ENCODE results near the gene RASSF8. TPM values are rescaled to one million over a fixed set of nuclear protein-coding genes. Genes with fewer than 3 reads are reported as not detected.

The RASSF8 gene
- total and polyA plus RNA-seq, 2 experiments from 2014 or later: 11.5 to 30.6 TPM

DNA sequence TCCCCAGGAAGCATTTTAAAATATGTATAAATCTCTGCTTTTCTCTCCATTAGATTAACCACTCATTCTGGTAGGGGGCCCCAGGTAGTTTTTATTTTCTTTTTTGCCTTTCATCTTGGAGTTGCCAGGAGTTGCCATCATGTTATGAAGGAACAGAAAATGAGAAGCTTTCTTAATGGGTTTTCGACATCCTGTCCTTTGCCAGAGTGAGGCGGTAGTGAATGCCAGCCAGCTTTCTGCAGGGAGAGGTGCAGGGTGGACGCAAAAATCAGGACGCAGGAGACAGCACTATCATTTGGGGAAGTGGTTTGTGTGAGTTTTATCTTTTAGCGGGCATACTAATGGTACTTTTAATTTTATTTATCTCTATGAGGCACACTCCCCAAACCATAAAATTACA is 1.7 kb downstream of the RASSF8 start:
- H4K20me1 ChIP-seq (replicated peaks; ENCODE audit: insufficient read depth): 0 out of 2 replicates have a peak, but pooled peaks cover 6% of the 10 kb centered on the region
- peaks cover 21% of the 10 kb centered on the region for H3K4me1 ChIP-seq (ENCODE audit: insufficient read depth)
- 0 out of 2 replicates have a peak, but pooled peaks cover 2% of the 10 kb centered on the region for H3K9me2 ChIP-seq (ENCODE audit: insufficient read depth)
- no peak overlapping the region for H3K27ac Mint-ChIP-seq
- peaks cover 60% of the 10 kb centered on the region for H3K79me2 ChIP-seq (replicated peaks; ENCODE audit: insufficient read depth)
- DNase-seq (ENCODE audit: low spot score) (peak; percentile 39), ATAC-seq (peak; percentile 15)
- peaks cover 14% of the 10 kb centered on the region for H3K27me3 Mint-ChIP-seq (ENCODE audit: insufficient read depth, low read depth, poor library complexity)
- H3F3A ChIP-seq (replicated peaks; ENCODE audit: low read depth): no peaks in the 10 kb centered on the region
- H3K36me3 Mint-ChIP-seq (ENCODE audit: low read depth): peaks cover 22% of the 10 kb centered on the region; the same call in 2 of the 3 replicates
- peak overlapping the region; percentile 97 for H3K4me3 ChIP-seq
- no peak overlapping the region for H2AFZ ChIP-seq
- no peaks in the 10 kb centered on the region for H3K36me3 ChIP-seq (ENCODE audit: insufficient read depth)
- no peaks in the 10 kb centered on the region for H3K27me3 ChIP-seq (ENCODE audit: insufficient read depth)
- H3K4me1 Mint-ChIP-seq: peaks cover 27% of the 10 kb centered on the region
- peaks cover 2% of the 10 kb centered on the region; the same call in 1 of the 3 replicates for H3K9me3 Mint-ChIP-seq
- TF ChIP-seq, protein P1, sequence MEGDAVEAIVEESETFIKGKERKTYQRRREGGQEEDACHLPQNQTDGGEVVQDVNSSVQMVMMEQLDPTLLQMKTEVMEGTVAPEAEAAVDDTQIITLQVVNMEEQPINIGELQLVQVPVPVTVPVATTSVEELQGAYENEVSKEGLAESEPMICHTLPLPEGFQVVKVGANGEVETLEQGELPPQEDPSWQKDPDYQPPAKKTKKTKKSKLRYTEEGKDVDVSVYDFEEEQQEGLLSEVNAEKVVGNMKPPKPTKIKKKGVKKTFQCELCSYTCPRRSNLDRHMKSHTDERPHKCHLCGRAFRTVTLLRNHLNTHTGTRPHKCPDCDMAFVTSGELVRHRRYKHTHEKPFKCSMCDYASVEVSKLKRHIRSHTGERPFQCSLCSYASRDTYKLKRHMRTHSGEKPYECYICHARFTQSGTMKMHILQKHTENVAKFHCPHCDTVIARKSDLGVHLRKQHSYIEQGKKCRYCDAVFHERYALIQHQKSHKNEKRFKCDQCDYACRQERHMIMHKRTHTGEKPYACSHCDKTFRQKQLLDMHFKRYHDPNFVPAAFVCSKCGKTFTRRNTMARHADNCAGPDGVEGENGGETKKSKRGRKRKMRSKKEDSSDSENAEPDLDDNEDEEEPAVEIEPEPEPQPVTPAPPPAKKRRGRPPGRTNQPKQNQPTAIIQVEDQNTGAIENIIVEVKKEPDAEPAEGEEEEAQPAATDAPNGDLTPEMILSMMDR (conservative IDR thresholded peaks at IDR 0.05; ENCODE audit: low read depth in 2 of 2): peak; percentile 29 to 54
- TF ChIP-seq EZH2 (IDR thresholded peaks at IDR 0.05; ENCODE audit: low read depth, unreplicated experiment): no peak
- TF ChIP-seq, protein P2, sequence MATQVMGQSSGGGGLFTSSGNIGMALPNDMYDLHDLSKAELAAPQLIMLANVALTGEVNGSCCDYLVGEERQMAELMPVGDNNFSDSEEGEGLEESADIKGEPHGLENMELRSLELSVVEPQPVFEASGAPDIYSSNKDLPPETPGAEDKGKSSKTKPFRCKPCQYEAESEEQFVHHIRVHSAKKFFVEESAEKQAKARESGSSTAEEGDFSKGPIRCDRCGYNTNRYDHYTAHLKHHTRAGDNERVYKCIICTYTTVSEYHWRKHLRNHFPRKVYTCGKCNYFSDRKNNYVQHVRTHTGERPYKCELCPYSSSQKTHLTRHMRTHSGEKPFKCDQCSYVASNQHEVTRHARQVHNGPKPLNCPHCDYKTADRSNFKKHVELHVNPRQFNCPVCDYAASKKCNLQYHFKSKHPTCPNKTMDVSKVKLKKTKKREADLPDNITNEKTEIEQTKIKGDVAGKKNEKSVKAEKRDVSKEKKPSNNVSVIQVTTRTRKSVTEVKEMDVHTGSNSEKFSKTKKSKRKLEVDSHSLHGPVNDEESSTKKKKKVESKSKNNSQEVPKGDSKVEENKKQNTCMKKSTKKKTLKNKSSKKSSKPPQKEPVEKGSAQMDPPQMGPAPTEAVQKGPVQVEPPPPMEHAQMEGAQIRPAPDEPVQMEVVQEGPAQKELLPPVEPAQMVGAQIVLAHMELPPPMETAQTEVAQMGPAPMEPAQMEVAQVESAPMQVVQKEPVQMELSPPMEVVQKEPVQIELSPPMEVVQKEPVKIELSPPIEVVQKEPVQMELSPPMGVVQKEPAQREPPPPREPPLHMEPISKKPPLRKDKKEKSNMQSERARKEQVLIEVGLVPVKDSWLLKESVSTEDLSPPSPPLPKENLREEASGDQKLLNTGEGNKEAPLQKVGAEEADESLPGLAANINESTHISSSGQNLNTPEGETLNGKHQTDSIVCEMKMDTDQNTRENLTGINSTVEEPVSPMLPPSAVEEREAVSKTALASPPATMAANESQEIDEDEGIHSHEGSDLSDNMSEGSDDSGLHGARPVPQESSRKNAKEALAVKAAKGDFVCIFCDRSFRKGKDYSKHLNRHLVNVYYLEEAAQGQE (IDR thresholded peaks at IDR 0.05; ENCODE audit: unreplicated experiment): no peak
- peak overlapping the region; percentile 92 for H3K4me3 Mint-ChIP-seq
- no peak overlapping the region for H3K27ac ChIP-seq (ENCODE audit: low read depth)
- H3K4me2 ChIP-seq: peak overlapping the region; percentile 91

DNA sequence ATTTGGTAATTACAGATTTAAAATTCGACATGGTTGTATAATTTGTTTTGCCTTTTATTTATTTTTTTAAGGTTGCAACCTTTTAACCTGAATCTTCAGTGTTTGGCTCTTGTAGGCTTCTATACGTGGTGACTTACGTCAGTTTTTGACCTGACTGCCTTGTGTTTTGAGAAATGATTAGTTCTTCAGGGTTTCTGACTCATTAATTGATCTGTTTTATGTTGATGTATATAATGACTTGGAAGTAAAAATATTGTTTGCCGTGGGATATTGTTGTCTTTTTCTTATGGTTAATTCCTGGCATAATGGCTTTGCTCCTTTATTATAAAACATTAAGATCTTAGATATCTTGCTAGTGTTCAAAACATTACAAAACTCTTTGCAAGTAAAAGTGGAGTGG is 2.5 kb downstream of the RASSF8 start:
- Mint-ChIP-seq H3K36me3 (ENCODE audit: low read depth) (peaks cover 22% of the 10 kb centered on the region; the same call in 2 of the 3 replicates), H3K4me3 (peak overlapping the region; percentile 92; the same call in 1 of the 3 replicates), H3K9me3 (peaks cover 6% of the 10 kb centered on the region), H3K27me3 (ENCODE audit: insufficient read depth, low read depth, poor library complexity) (peaks cover 14% of the 10 kb centered on the region), H3K27ac (no peak overlapping the region), H3K4me1 (peaks cover 27% of the 10 kb centered on the region)
- Histone ChIP-seq H3K79me2 (replicated peaks; ENCODE audit: insufficient read depth) (peaks cover 68% of the 10 kb centered on the region), H3K9me2 (ENCODE audit: insufficient read depth) (no peaks in the 10 kb centered on the region), H2AFZ (no peak overlapping the region), H3K4me1 (ENCODE audit: insufficient read depth) (peaks cover 21% of the 10 kb centered on the region), H4K20me1 (replicated peaks; ENCODE audit: insufficient read depth) (0 out of 2 replicates have a peak, but pooled peaks cover 6% of the 10 kb centered on the region), H3K36me3 (ENCODE audit: insufficient read depth) (no peaks in the 10 kb centered on the region), H3K27ac (ENCODE audit: low read depth) (no peak overlapping the region), H3K27me3 (ENCODE audit: insufficient read depth) (no peaks in the 10 kb centered on the region), H3K4me3 (peak overlapping the region; percentile 97; the same call in 1 of the 2 replicates), H3K4me2 (peak overlapping the region; percentile 91), H3F3A (replicated peaks; ENCODE audit: low read depth) (no peaks in the 10 kb centered on the region)
- no peak for ATAC-seq
- no peak for DNase-seq (ENCODE audit: low spot score)
- TF ChIP-seq, protein P1 (conservative IDR thresholded peaks at IDR 0.05; ENCODE audit: low read depth in 2 of 2): no peak
- no peak for TF ChIP-seq JUNB (IDR thresholded peaks at IDR 0.05; ENCODE audit: unreplicated experiment)
- no peak for TF ChIP-seq EZH2 (IDR thresholded peaks at IDR 0.05; ENCODE audit: low read depth, unreplicated experiment)
- TF ChIP-seq ZNF114 (CRISPR knock-in tag; IDR thresholded peaks at IDR 0.05): no peak
- TF ChIP-seq STAT1 (IDR thresholded peaks at IDR 0.05; ENCODE audit: unreplicated experiment): no peak
- TF ChIP-seq, protein P3, sequence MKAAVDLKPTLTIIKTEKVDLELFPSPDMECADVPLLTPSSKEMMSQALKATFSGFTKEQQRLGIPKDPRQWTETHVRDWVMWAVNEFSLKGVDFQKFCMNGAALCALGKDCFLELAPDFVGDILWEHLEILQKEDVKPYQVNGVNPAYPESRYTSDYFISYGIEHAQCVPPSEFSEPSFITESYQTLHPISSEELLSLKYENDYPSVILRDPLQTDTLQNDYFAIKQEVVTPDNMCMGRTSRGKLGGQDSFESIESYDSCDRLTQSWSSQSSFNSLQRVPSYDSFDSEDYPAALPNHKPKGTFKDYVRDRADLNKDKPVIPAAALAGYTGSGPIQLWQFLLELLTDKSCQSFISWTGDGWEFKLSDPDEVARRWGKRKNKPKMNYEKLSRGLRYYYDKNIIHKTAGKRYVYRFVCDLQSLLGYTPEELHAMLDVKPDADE (IDR thresholded peaks at IDR 0.05): no peak
- TF ChIP-seq, protein P2 (IDR thresholded peaks at IDR 0.05; ENCODE audit: unreplicated experiment): no peak
- no peak for TF ChIP-seq EZH2phosphoT487 (IDR thresholded peaks at IDR 0.05; ENCODE audit: unreplicated experiment)
- TF ChIP-seq POLR2AphosphoS5 (IDR thresholded peaks at IDR 0.05; ENCODE audit: low read depth): no peak
- no peak for TF ChIP-seq ZNF331 (CRISPR knock-in tag; IDR thresholded peaks at IDR 0.05; ENCODE audit: low read depth)
